GM12878 (cell line): ENCODE results near the gene SLC12A4. TPM values are rescaled to one million over a fixed set of nuclear protein-coding genes. Genes with fewer than 3 reads are reported as not detected.

Experiments
- ATAC-seq: fragments of 200-7000 bp; cut with Tn5 transposase; 3 replicates; pipeline ENCODE4 v1.9.1; 2020; ENCODE audit warnings: mild to moderate bottlenecking, moderate library complexity
- BruUV-seq: library from RNA; stranded (reverse); fragments of 400-500 nt; replicated peaks from 2 replicates; lab custom pipeline; 2021; lab: Mats Ljungman, UMichigan
- CTCF ChIA-PET: fragments of 300-600 bp; sonication (Branson Sonifier 250); formaldehyde crosslinking; extraction: SDS; loops from one replicate; lab custom pipeline; 2021; ENCODE audit warnings: inconsistent platforms; lab: Yijun Ruan, JAX
- POLR2A ChIA-PET: fragments of 350-600 bp; formaldehyde crosslinking; extraction: SDS; loops from one replicate; lab custom pipeline; 2021; ENCODE audit warnings: inconsistent platforms; lab: Charles Lee
- RAD21 ChIA-PET: fragments of 300-600 bp; sonication (Branson Sonifier 250); formaldehyde crosslinking; loops from one replicate; lab custom pipeline; 2023; ENCODE audit warnings: antibody characterized with exemption; ENCODE audit not compliant: unreplicated experiment; lab: Charles Lee
- SMC1A ChIA-PET: fragments of 300-600 bp; sonication (Branson Sonifier 250); formaldehyde crosslinking; loops from one replicate; lab custom pipeline; 2023; ENCODE audit not compliant: unreplicated experiment, uncharacterized antibody; lab: Charles Lee
- DNase-seq: peaks from one replicate; pipeline ENCODE4 v3.0.0-alpha.2; 2011; ENCODE audit warnings: low read depth, low spot score
- FAIRE-seq: peaks from 3 replicates; lab custom pipeline; 2011; peaks lifted over from hg19 to GRCh38; lab: Jason Lieb, UNC
- H2AFZ ChIP-seq: 2 replicates; pipeline ENCODE4 v1.6.0; 2011; ENCODE audit warnings: low read depth, low read length, control low read depth; ENCODE audit not compliant: control insufficient read depth
- H3K27ac ChIP-seq: 2 replicates; pipeline ENCODE4 v1.5.1; 2011; ENCODE audit warnings: control low read depth; ENCODE audit not compliant: control insufficient read depth, insufficient read depth
- H3K27me3 ChIP-seq, 2 experiments: replicated peaks in 1 of 2; 2 replicates each; pipeline versions ENCODE4 v1.6.0 to v1.6.1; 2011; ENCODE audit warnings: low read length in 1 of 2; ENCODE audit not compliant: control insufficient read depth in 2 of 2, insufficient read depth in 2 of 2
- H3K36me3 ChIP-seq, 2 experiments: 2 replicates each; pipeline ENCODE4 v1.5.1; 2011; ENCODE audit warnings: low read length in 1 of 2; ENCODE audit not compliant: control insufficient read depth in 2 of 2, insufficient read depth in 2 of 2
- H3K4me1 ChIP-seq: 2 replicates; pipeline ENCODE4 v1.6.1; 2011; ENCODE audit warnings: mild to moderate bottlenecking, low read length, moderate library complexity, mixed read lengths; ENCODE audit not compliant: control insufficient read depth, insufficient read depth
- H3K4me2 ChIP-seq: 2 replicates; pipeline ENCODE4 v1.6.0; 2011; ENCODE audit warnings: control low read depth; ENCODE audit not compliant: control insufficient read depth, insufficient read depth
- H3K4me3 ChIP-seq: fragments of 200-600 bp; sonication (generic); 2 replicates; pipeline ENCODE4 v1.5.1; 2016
- H3K79me2 ChIP-seq: 2 replicates; pipeline ENCODE4 v1.6.0; 2011; ENCODE audit warnings: low read length; ENCODE audit not compliant: control insufficient read depth, insufficient read depth
- H3K9ac ChIP-seq: 2 replicates; pipeline ENCODE4 v1.8.0; 2011; ENCODE audit warnings: low read length, control low read depth, mixed read lengths; ENCODE audit not compliant: control insufficient read depth, insufficient read depth
- H3K9me3 ChIP-seq: replicated peaks from 3 replicates; pipeline ENCODE4 v1.5.1; 2011; ENCODE audit warnings: mild to moderate bottlenecking, low read length; ENCODE audit not compliant: control insufficient read depth, insufficient read depth
- H4K20me1 ChIP-seq: 2 replicates; pipeline ENCODE4 v1.6.0; 2011; ENCODE audit not compliant: control insufficient read depth, insufficient read depth
- ATF7 ChIP-seq: fragments of 450-650 bp; IDR thresholded peaks from 2 replicates; pipeline ENCODE4 v1.6.1; 2016; ENCODE audit warnings: low read depth, mild to moderate bottlenecking
- CHD2 ChIP-seq: IDR thresholded peaks from 2 replicates; pipeline ENCODE4 v1.6.1; 2011; ENCODE audit warnings: low read depth, low read length, improper control_type of control experiment, borderline replicate concordance
- CHD4 ChIP-seq: fragments of 200-600 bp; sonication (generic); IDR thresholded peaks from 2 replicates; pipeline ENCODE4 v1.6.1; 2016; ENCODE audit warnings: mild to moderate bottlenecking
- ETV6 ChIP-seq, 2 experiments: fragments of 450-650 bp in 1 of 2; IDR thresholded peaks in 1 of 2; conservative IDR thresholded peaks in 1 of 2; 2 replicates each; pipeline ENCODE4 v1.6.1; 2014; ENCODE audit warnings: antibody characterized with exemption in 1 of 2, borderline replicate concordance in 1 of 2, low read depth in 1 of 2, mild to moderate bottlenecking in 1 of 2, moderate library complexity in 1 of 2
- PML ChIP-seq: IDR thresholded peaks from 2 replicates; pipeline ENCODE4 v1.6.1; 2012; ENCODE audit warnings: low read length, inconsistent platforms
- POU2F2 ChIP-seq: IDR thresholded peaks from 3 replicates; pipeline ENCODE4 v1.6.1; 2011; ENCODE audit warnings: low read depth, mild to moderate bottlenecking, low read length, borderline replicate concordance
- RAD51 ChIP-seq: fragments of 450-650 bp; IDR thresholded peaks from 2 replicates; pipeline ENCODE4 v1.6.1; 2016; ENCODE audit warnings: moderate library complexity, mild to moderate bottlenecking, inconsistent platforms
- ZNF592 ChIP-seq: fragments of 450-650 bp; IDR thresholded peaks from 2 replicates; pipeline ENCODE4 v1.6.1; 2017; ENCODE audit warnings: mild to moderate bottlenecking, moderate library complexity
- WGBS: methylation state at CpG from one replicate; pipeline ENCODE4 v1.1.6; 2016; ENCODE audit warnings: low lambda C conversion rate; ENCODE audit not compliant: insufficient replicate concordance, insufficient coverage; ENCODE audit errors: missing lambda C conversion rate; 5-methylcytosine and 5-hydroxymethylcytosine counted together
- in situ Hi-C: fragments of 300-500 bp; cut with MboI; formaldehyde crosslinking; loops from 9 replicates; pipeline ENCODE4 v1.14.3; 2018; ENCODE audit warnings: mixed read lengths
- intact Hi-C: fragments of 100-400 bp; cut with micrococcal nuclease; formaldehyde crosslinking; loops from one replicate; pipeline ENCODE4 v1.14.2; 2022; ENCODE audit not compliant: unreplicated experiment
- polyA plus RNA-seq, 11 experiments: library from polyadenylated mRNA; depleted of rRNA in 4 of 11; unstranded in 6 of 11; stranded (reverse) in 5 of 11; fragments of >200 nt; fragmentation: Nextera tagmentation in 4 of 11; fragmentation: Illumina TruSeq in 1 of 11; extraction: Ambion mirVana in 4 of 11; extraction: Trizol in 1 of 11; gene quantifications; 1 replicate in 1 of 11; 2 replicates in 10 of 11; pipeline versions ENCODE4 v1.2.1 to v1.2.3, GENCODE V29; 2011 to 2016; ENCODE audit warnings: inconsistent platforms in 2 of 11, missing spikeins in 2 of 11, low read depth in 1 of 11
- total RNA-seq, 4 experiments: library from RNA; depleted of rRNA in 3 of 4; stranded (reverse); fragments of >200 nt in 3 of 4; fragmentation: Illumina TruSeq in 1 of 4; extraction: Trizol in 1 of 4; gene quantifications; 2 replicates each; pipeline versions ENCODE4 v1.2.1 to v1.2.3, GENCODE V29; 2013 to 2021

The SLC12A4 gene
- total and polyA plus RNA-seq, 10 of the 15 experiments (the other 5 are each of a cell fraction or from before 2014, with no cell fraction given): 0.95 to 39.9 (median 14.2) TPM

- TF ChIP-seq ETV6 (conservative IDR thresholded peaks at IDR 0.05 in 1 of 2, IDR thresholded peaks at IDR 0.05 in 1 of 2; ENCODE audit: borderline replicate concordance in 1 of 2, low read depth in 1 of 2) (no peak), ATF7 (no peak), CHD4 (no peak), PML (no peak), RAD51 (no peak), ZNF592 (no peak)
Observed at GRCh38 chr16:68000450-68000849, 32.0 kb upstream of the SLC12A4 start (continued).

- no peak overlapping the region for H3K27ac ChIP-seq
- peaks cover 24% of the 10 kb centered on the region for H3K4me1 ChIP-seq
- no peak overlapping the region for H3K9ac ChIP-seq
- no peaks in the 10 kb centered on the region for H3K27me3 ChIP-seq
- H2AFZ ChIP-seq: peak overlapping the region; percentile 79
- H4K20me1 ChIP-seq: no peaks in the 10 kb centered on the region
- FAIRE-seq (no peak), ATAC-seq (peak; percentile 35; the same call in 2 of the 3 replicates)
- CTCF ChIA-PET: interaction anchor here (1.2 kb wide), 1 partner anchor 58 kb away, joined by 3 read pairs; no protein-coding TSS in a partner anchor
- H3K79me2 ChIP-seq: no peaks in the 10 kb centered on the region
- no peak overlapping the region for H3K4me2 ChIP-seq
- intact Hi-C loops: no loop called here
- no peaks in the 10 kb centered on the region for H3K9me3 ChIP-seq
- no peak for TF ChIP-seq CHD2
- TF ChIP-seq POU2F2: peak; percentile 70; the same call in 2 of the 3 replicates
- TF ChIP-seq, all 136 proteins: peak for 1
- no peaks in the 10 kb centered on the region for H3K36me3 ChIP-seq
- no peak for DNase-seq
- in situ Hi-C loops: no loop called here
- BruUV-seq: no TSS peak
- ChIA-PET RAD21 (no interaction called here), POLR2A (interaction anchor here (0.7 to 1.0 kb wide), 3 partner anchors 8 to 75 kb away, joined by 3 to 4 read pairs (median 3); no protein-coding TSS in a partner anchor), SMC1A (no interaction called here)
- H3K4me3 ChIP-seq: no peak overlapping the region
- WGBS: 13% methylated on average over 2 of the region's 2 CpGs
Observed at GRCh38 chr16:67999985-68000384, 31.5 kb upstream of the SLC12A4 start.
